SH-SY5Y (cell line): ENCODE results near the gene RANBP3L.

ENCODE experiments used
- GATA2 ChIP-seq: IDR thresholded peaks from 2 replicates; pipeline ENCODE4 v1.6.1; 2011; ENCODE audit warnings: mild to moderate bottlenecking, low read depth, low read length
- GATA3 ChIP-seq: IDR thresholded peaks from 2 replicates; pipeline ENCODE4 v1.6.1; 2011; ENCODE audit warnings: low read depth, mild to moderate bottlenecking, low read length, moderate library complexity

- TF ChIP-seq GATA3 (no peak), GATA2 (no peak)
Observed at GRCh38 chr5:36311956-36312355, 10.3 kb upstream of the RANBP3L start.
